ENCODE data around the gene HINFP. TPM values are rescaled to one million over a fixed set of nuclear protein-coding genes. Genes with fewer than 3 reads are reported as not detected.

HINFP gene
- total and polyA plus RNA-seq, 2 experiments from 2014 or later, result 12.6 to 29.2 TPM

DNA sequence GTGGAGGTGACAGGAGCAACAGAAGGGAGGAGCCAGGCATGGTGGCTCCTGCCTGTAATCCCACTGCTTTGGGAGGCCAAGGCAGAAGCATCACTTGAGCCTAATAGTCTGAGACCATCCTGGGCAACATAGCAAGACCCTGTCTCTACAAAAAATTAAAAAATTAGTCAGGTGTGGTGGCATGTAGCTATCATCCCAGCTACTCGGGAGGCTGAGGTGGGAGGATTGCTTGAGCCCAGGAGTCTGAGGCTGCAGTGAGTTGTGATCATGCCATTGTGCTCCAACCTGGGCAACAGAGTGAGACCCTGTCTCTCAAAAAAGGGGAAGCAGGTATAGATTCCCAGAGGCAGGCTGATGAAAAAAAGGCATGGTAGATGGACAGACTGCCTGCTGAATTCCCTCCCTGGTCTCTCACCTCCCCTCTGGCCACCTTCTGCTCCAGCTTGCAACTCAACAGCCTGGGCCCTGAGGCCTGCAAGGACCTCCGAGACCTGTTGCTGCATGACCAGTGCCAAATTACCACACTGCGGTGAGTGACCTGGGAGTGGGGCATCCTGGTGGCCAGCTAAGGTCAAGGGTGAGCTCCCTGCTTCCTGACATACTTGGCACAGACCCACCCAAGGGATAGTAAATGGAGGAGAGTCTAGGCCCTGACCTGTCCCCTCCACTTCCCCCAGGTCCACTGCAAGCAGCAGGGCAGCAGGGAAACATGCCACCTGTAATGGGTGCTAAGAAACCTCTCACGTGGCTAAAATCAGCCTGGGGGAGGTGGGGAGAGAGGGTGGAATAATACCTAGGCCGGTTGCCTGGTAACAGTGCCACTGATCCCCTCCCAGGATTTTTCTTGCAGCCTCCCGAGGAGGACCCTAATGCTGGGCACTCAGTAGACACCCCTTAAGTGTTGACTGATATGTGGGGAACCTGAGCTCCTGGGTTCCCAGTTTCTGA is 59.6 kb downstream of the HINFP start:
- no peaks in the 10 kb centered on the region for H3K9me3 Mint-ChIP-seq
- no peaks in the 10 kb centered on the region for H3K27me3 ChIP-seq (ENCODE audit: insufficient read depth)
- TF ChIP-seq POLR2AphosphoS5 (IDR thresholded peaks at IDR 0.05; ENCODE audit: low read depth) (no peak), NANOG (IDR thresholded peaks at IDR 0.05; ENCODE audit: borderline replicate concordance) (no peak), EZH2phosphoT487 (IDR thresholded peaks at IDR 0.05; ENCODE audit: unreplicated experiment) (no peak), EZH2 (IDR thresholded peaks at IDR 0.05; ENCODE audit: low read depth, unreplicated experiment) (no peak), ZNF114 (CRISPR knock-in tag; IDR thresholded peaks at IDR 0.05) (no peak), STAT1 (IDR thresholded peaks at IDR 0.05; ENCODE audit: unreplicated experiment) (no peak), CREB1 (CRISPR knock-in tag; IDR thresholded peaks at IDR 0.05; ENCODE audit: low read depth) (no peak), ZNF331 (CRISPR knock-in tag; IDR thresholded peaks at IDR 0.05; ENCODE audit: low read depth) (no peak)
- TF ChIP-seq, protein P1, sequence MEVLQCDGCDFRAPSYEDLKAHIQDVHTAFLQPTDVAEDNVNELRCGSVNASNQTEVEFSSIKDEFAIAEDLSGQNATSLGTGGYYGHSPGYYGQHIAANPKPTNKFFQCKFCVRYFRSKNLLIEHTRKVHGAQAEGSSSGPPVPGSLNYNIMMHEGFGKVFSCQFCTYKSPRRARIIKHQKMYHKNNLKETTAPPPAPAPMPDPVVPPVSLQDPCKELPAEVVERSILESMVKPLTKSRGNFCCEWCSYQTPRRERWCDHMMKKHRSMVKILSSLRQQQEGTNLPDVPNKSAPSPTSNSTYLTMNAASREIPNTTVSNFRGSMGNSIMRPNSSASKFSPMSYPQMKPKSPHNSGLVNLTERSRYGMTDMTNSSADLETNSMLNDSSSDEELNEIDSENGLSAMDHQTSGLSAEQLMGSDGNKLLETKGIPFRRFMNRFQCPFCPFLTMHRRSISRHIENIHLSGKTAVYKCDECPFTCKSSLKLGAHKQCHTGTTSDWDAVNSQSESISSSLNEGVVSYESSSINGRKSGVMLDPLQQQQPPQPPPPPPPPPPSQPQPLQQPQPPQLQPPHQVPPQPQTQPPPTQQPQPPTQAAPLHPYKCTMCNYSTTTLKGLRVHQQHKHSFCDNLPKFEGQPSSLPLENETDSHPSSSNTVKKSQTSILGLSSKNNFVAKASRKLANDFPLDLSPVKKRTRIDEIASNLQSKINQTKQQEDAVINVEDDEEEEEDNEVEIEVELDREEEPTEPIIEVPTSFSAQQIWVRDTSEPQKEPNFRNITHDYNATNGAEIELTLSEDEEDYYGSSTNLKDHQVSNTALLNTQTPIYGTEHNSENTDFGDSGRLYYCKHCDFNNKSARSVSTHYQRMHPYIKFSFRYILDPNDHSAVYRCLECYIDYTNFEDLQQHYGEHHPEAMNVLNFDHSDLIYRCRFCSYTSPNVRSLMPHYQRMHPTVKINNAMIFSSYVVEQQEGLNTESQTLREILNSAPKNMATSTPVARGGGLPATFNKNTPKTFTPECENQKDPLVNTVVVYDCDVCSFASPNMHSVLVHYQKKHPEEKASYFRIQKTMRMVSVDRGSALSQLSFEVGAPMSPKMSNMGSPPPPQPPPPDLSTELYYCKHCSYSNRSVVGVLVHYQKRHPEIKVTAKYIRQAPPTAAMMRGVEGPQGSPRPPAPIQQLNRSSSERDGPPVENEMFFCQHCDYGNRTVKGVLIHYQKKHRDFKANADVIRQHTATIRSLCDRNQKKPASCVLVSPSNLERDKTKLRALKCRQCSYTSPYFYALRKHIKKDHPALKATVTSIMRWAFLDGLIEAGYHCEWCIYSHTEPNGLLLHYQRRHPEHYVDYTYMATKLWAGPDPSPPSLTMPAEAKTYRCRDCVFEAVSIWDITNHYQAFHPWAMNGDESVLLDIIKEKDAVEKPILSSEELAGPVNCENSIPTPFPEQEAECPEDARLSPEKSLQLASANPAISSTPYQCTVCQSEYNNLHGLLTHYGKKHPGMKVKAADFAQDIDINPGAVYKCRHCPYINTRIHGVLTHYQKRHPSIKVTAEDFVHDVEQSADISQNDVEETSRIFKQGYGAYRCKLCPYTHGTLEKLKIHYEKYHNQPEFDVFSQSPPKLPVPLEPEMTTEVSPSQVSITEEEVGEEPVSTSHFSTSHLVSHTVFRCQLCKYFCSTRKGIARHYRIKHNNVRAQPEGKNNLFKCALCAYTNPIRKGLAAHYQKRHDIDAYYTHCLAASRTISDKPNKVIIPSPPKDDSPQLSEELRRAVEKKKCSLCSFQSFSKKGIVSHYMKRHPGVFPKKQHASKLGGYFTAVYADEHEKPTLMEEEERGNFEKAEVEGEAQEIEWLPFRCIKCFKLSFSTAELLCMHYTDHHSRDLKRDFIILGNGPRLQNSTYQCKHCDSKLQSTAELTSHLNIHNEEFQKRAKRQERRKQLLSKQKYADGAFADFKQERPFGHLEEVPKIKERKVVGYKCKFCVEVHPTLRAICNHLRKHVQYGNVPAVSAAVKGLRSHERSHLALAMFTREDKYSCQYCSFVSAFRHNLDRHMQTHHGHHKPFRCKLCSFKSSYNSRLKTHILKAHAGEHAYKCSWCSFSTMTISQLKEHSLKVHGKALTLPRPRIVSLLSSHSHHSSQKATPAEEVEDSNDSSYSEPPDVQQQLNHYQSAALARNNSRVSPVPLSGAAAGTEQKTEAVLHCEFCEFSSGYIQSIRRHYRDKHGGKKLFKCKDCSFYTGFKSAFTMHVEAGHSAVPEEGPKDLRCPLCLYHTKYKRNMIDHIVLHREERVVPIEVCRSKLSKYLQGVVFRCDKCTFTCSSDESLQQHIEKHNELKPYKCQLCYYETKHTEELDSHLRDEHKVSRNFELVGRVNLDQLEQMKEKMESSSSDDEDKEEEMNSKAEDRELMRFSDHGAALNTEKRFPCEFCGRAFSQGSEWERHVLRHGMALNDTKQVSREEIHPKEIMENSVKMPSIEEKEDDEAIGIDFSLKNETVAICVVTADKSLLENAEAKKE (CRISPR knock-in tag; IDR thresholded peaks at IDR 0.05), result no peak
- TF ChIP-seq, protein P2, sequence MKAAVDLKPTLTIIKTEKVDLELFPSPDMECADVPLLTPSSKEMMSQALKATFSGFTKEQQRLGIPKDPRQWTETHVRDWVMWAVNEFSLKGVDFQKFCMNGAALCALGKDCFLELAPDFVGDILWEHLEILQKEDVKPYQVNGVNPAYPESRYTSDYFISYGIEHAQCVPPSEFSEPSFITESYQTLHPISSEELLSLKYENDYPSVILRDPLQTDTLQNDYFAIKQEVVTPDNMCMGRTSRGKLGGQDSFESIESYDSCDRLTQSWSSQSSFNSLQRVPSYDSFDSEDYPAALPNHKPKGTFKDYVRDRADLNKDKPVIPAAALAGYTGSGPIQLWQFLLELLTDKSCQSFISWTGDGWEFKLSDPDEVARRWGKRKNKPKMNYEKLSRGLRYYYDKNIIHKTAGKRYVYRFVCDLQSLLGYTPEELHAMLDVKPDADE (IDR thresholded peaks at IDR 0.05), result no peak
- TF ChIP-seq, protein P3, sequence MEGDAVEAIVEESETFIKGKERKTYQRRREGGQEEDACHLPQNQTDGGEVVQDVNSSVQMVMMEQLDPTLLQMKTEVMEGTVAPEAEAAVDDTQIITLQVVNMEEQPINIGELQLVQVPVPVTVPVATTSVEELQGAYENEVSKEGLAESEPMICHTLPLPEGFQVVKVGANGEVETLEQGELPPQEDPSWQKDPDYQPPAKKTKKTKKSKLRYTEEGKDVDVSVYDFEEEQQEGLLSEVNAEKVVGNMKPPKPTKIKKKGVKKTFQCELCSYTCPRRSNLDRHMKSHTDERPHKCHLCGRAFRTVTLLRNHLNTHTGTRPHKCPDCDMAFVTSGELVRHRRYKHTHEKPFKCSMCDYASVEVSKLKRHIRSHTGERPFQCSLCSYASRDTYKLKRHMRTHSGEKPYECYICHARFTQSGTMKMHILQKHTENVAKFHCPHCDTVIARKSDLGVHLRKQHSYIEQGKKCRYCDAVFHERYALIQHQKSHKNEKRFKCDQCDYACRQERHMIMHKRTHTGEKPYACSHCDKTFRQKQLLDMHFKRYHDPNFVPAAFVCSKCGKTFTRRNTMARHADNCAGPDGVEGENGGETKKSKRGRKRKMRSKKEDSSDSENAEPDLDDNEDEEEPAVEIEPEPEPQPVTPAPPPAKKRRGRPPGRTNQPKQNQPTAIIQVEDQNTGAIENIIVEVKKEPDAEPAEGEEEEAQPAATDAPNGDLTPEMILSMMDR (conservative IDR thresholded peaks at IDR 0.05; ENCODE audit: low read depth in 2 of 2), result no peak
- ATAC-seq (no peak), DNase-seq (ENCODE audit: low spot score) (no peak)
- no peaks in the 10 kb centered on the region for H3K9me2 ChIP-seq (ENCODE audit: insufficient read depth)
- H3K36me3 ChIP-seq (ENCODE audit: insufficient read depth), result no peaks in the 10 kb centered on the region
- no peak overlapping the region for H3K4me2 ChIP-seq
- no peaks in the 10 kb centered on the region for H4K20me1 ChIP-seq (replicated peaks; ENCODE audit: insufficient read depth)
- H3K4me1 ChIP-seq (ENCODE audit: insufficient read depth), result no peaks in the 10 kb centered on the region
- no peaks in the 10 kb centered on the region for H3F3A ChIP-seq (replicated peaks; ENCODE audit: low read depth)
- H3K79me2 ChIP-seq (replicated peaks; ENCODE audit: insufficient read depth), result no peaks in the 10 kb centered on the region
- no peaks in the 10 kb centered on the region; the same call in 1 of the 3 replicates for H3K4me1 Mint-ChIP-seq
- H3K4me3 ChIP-seq, result no peak overlapping the region
- no peaks in the 10 kb centered on the region; the same call in 2 of the 3 replicates for H3K36me3 Mint-ChIP-seq (ENCODE audit: low read depth)
- H2AFZ ChIP-seq, result no peak overlapping the region
- H3K27ac ChIP-seq (ENCODE audit: low read depth), result no peak overlapping the region
- peaks cover 15% of the 10 kb centered on the region for H3K27me3 Mint-ChIP-seq (ENCODE audit: insufficient read depth, low read depth, poor library complexity)
- no peak overlapping the region for H3K27ac Mint-ChIP-seq
- H3K4me3 Mint-ChIP-seq, result no peak overlapping the region
